ENCODE results near the gene DDC.

Gene DDC

GRCh38 chr7:50449881-50450589 is 115.2 kb downstream of the DDC start, which contains the start of gene FIGNL1:
Gene FIGNL1 (minus strand): TSS chr7:50450350. CDS start chr7:50447287, 3,063 bp downstream.
- peak; percentile 94 for DNase-seq

GRCh38 chr7:50449501-50449880 is 115.7 kb downstream of the DDC start:
- peak; percentile 12 for DNase-seq

GRCh38 chr7:50448823-50449222 is 116.4 kb downstream of the DDC start:
- no peak for DNase-seq

GRCh38 chr7:50446542-50446960 is 118.7 kb downstream of the DDC start:
- no peak for DNase-seq

GRCh38 chr7:50436133-50436806 is 128.9 kb downstream of the DDC start:
- DNase-seq = no peak

GRCh38 chr7:50431722-50432305 is 133.4 kb downstream of the DDC start:
- DNase-seq = no peak

GRCh38 chr7:50431316-50431715 is 133.9 kb downstream of the DDC start:
- no peak for DNase-seq

- DNase-seq = no peak
These were observed 136.3 kb downstream of the DDC start for GRCh38 chr7:50428911-50429310.

- no peak for DNase-seq
These were observed 137.7 kb downstream of the DDC start for GRCh38 chr7:50427518-50427917.

GRCh38 chr7:50426280-50427045 is 138.7 kb downstream of the DDC start:
- DNase-seq = no peak

GRCh38 chr7:50425318-50425717 is 139.9 kb downstream of the DDC start:
- DNase-seq = no peak

- DNase-seq = no peak
These were observed 141.3 kb downstream of the DDC start for GRCh38 chr7:50423860-50424259.

GRCh38 chr7:50422858-50423257 is 142.3 kb downstream of the DDC start:
- no peak for DNase-seq

- DNase-seq = no peak
These were observed 144.2 kb downstream of the DDC start for GRCh38 chr7:50421043-50421442.

- DNase-seq = no peak
These were observed 146.5 kb downstream of the DDC start for GRCh38 chr7:50418526-50419290.

GRCh38 chr7:50418086-50418515 is 147.1 kb downstream of the DDC start:
- peak; percentile 85 for DNase-seq

GRCh38 chr7:50416527-50417182 is 148.6 kb downstream of the DDC start:
- peak; percentile 80 for DNase-seq

- peak; percentile 15 for DNase-seq
These were observed 149.3 kb downstream of the DDC start for GRCh38 chr7:50415844-50416364.

GRCh38 chr7:50413561-50413960 is 151.6 kb downstream of the DDC start:
- DNase-seq = no peak

- no peak for DNase-seq
These were observed 152.2 kb downstream of the DDC start for GRCh38 chr7:50412973-50413372.

GRCh38 chr7:50411332-50411731 is 153.9 kb downstream of the DDC start:
- no peak for DNase-seq

Measured in RPMI8226 (cell line).